ENCODE results near the gene OSBP2. TPM values are rescaled to one million over a fixed set of nuclear protein-coding genes. Genes with fewer than 3 reads are reported as not detected.

Gene OSBP2
- total RNA-seq, 4 donors from 2014 or later = 0.60 to 7.5 (median 4.3) TPM

DNA sequence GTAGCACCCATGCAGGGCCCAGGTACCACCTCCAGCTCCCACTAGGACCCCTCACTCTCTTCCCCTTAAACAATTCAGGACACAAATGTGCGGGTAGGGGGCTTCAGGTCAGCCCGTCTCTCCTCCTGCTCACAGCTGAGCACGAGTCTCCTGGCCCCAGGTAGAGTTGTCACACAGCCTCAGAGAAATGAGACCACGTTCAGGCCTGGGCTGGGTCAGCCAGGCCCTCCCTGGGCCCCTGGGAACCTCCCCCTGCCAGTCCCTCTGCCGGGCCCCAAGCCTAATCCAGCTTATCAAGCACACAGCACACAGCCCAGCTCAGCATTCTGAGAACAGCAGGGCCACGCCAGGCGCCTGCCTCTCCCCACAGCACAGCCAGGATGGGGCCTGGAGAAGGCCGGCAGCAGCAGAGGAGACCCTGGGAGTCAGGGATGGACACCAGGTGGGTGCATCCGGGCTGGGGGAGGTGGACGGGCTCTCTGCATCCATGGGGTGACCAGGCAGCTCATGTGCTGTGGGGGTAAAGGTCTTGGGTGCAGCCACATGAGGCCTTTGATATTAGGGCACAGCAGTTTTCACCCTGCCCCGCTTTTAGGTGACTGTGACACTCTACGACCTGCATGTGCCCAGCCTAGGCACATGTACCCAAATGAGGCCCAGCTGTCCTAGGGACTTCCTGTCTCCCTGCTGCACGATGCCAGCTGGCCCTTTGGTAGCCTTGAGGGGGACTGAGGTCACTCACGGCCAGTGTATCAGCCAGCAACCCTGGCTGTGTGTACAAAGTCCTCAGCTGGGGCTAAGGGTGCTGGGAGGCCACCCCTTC lies 186.9 kb downstream of the OSBP2 start:
- Histone ChIP-seq H3K27ac (no peak overlapping the region), H3K9me3 (no peaks in the 10 kb centered on the region), H3K27me3 (no peaks in the 10 kb centered on the region), H3K4me1 (no peaks in the 10 kb centered on the region), H3K4me3 (no peak overlapping the region), H3K36me3 (no peaks in the 10 kb centered on the region)
- no peak for TF ChIP-seq POLR2AphosphoS5 (IDR thresholded peaks at IDR 0.05)
- no peak for TF ChIP-seq POLR2A (IDR thresholded peaks at IDR 0.05)
- TF ChIP-seq, protein P1, sequence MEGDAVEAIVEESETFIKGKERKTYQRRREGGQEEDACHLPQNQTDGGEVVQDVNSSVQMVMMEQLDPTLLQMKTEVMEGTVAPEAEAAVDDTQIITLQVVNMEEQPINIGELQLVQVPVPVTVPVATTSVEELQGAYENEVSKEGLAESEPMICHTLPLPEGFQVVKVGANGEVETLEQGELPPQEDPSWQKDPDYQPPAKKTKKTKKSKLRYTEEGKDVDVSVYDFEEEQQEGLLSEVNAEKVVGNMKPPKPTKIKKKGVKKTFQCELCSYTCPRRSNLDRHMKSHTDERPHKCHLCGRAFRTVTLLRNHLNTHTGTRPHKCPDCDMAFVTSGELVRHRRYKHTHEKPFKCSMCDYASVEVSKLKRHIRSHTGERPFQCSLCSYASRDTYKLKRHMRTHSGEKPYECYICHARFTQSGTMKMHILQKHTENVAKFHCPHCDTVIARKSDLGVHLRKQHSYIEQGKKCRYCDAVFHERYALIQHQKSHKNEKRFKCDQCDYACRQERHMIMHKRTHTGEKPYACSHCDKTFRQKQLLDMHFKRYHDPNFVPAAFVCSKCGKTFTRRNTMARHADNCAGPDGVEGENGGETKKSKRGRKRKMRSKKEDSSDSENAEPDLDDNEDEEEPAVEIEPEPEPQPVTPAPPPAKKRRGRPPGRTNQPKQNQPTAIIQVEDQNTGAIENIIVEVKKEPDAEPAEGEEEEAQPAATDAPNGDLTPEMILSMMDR (IDR thresholded peaks at IDR 0.05) = no peak
- TF ChIP-seq EP300 (IDR thresholded peaks at IDR 0.05; ENCODE audit: low read depth) = no peak
- intact Hi-C loops (cut with DNase I; ENCODE audit: low total_unique reads) (no loop called here), in situ Hi-C loops (cut with MboI; ENCODE audit: low pct_ligation_motif_present in 1 of 4, low pct_unique_long_range_greater_than_20kb in 1 of 4, low sequenced_read_pairs in 3 of 4) (no loop called here)
- 82% methylated on average over 11 of the region's 14 CpGs; no CpG with 5 or more reads in 1 of the 2 donors for WGBS, 2 donors (ENCODE audit: low coverage in 1 of 2)
- no peak for DNase-seq

DNA sequence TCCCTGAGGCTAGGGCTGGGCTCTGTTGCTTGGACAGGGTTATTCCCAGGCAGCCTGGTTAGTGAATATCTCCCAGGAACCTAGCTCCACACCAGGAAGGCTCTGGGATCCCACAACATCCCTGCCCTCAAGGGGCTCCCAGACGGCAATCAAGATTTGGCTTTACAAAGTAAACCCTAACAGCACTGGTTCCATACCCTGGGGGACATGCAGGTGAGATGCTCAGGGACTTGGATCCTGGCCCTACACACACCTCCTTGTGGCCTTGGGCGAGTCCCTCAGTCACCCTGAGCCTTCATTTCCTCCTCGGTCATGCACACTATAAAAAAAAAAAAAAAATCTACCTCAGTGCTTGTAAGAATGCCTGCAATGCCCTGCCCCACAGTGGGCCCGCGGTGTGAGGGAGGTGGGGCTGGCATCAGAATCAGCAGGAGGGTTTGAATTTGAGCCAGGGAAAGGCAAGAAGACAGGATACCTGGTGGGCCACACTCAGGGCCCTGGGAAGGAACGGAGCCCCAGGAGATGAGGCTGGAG lies 187.6 kb downstream of the OSBP2 start:
- Histone ChIP-seq H3K9me3 (no peaks in the 10 kb centered on the region), H3K4me3 (no peak overlapping the region), H3K4me1 (no peaks in the 10 kb centered on the region), H3K27me3 (no peaks in the 10 kb centered on the region), H3K36me3 (no peaks in the 10 kb centered on the region), H3K27ac (no peak overlapping the region)
- DNase-seq = no peak
- intact Hi-C loops (cut with DNase I; ENCODE audit: low total_unique reads) (no loop called here), in situ Hi-C loops (cut with MboI; ENCODE audit: low pct_ligation_motif_present in 1 of 4, low pct_unique_long_range_greater_than_20kb in 1 of 4, low sequenced_read_pairs in 3 of 4) (no loop called here)
- WGBS, 2 donors (ENCODE audit: low coverage in 1 of 2) = 67 to 90% methylated on average over 3 to 6 of the region's 6 CpGs
- TF ChIP-seq, protein P1 (IDR thresholded peaks at IDR 0.05) = no peak
- TF ChIP-seq EP300 (IDR thresholded peaks at IDR 0.05; ENCODE audit: low read depth) (no peak), POLR2AphosphoS5 (IDR thresholded peaks at IDR 0.05) (no peak), POLR2A (IDR thresholded peaks at IDR 0.05) (no peak)

DNA sequence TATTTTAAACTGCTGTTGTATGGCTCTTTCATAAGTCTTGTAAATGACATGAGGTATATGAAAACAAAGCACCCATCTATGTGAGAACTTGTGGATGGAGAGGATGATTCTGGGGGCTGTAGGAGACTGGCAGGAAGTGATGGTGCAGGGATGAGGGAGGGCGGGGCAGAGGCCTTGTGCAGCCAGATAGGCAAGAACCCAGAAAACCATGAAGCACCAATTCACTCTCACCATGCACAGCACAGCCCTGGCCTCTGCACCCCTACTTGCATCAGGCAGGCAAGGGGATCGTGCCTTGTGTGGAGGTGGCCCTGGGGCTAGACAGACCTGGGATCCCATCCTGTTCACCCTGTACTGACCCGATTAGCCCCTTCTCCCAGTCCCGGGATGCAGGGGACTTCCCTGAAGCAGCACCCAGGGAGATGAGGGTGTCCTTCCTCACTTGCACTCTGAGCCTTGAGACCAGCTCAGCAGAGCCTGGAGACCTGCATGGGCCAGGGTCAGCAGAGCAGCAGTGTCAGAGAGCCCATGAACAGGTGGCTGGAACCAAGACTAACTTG lies 188.4 kb downstream of the OSBP2 start:
- intact Hi-C loops (cut with DNase I; ENCODE audit: low total_unique reads) = no loop called here

More for the DNA sequence above, 188.4 kb downstream of the OSBP2 start:
- H3K27me3 ChIP-seq = no peaks in the 10 kb centered on the region
- H3K36me3 ChIP-seq = no peaks in the 10 kb centered on the region
- no peaks in the 10 kb centered on the region for H3K9me3 ChIP-seq
- TF ChIP-seq, protein P1 (IDR thresholded peaks at IDR 0.05) = no peak
- TF ChIP-seq EP300 (IDR thresholded peaks at IDR 0.05; ENCODE audit: low read depth) (no peak), POLR2A (IDR thresholded peaks at IDR 0.05) (no peak), POLR2AphosphoS5 (IDR thresholded peaks at IDR 0.05) (no peak)
- DNase-seq = no peak
- 86 to 97% methylated on average over 1 to 4 of the region's 4 CpGs for WGBS, 2 donors (ENCODE audit: low coverage in 1 of 2)
- H3K4me1 ChIP-seq = no peaks in the 10 kb centered on the region
- no peak overlapping the region for H3K27ac ChIP-seq
- no peak overlapping the region for H3K4me3 ChIP-seq
- in situ Hi-C loops (cut with MboI; ENCODE audit: low pct_ligation_motif_present in 1 of 4, low pct_unique_long_range_greater_than_20kb in 1 of 4, low sequenced_read_pairs in 3 of 4) = no loop called here
